ENCODE results near the gene LSAMP.

DNA sequence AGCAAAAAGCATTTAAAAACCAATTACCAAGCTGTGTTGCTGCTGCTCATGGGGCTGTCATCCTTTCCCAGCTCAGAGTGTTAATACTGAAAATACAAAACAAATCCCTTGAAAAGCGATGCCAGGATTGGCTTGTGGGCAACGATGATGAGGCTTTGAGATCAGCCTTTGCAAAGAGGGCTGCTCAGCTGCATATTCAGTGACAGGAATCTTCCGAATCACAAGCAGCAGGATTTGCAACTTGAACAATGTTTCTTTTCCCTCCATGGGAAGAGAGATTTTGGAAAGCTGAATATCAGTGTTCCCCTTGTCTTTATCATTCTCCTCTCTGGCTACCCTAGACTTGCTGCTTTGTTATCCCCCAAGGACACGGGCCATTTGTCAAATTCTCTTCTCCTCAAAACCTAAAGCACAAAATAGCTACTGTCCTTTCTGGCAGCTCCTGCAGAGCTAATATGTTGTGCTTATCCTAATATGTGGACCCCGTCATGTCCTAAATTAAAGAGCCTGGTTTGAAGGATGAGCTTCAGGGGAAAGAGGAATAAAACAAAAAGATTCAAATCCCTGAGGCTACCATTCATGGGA is 446.2 kb downstream of the LSAMP start:
- TF ChIP-seq CTCF (IDR thresholded peaks at IDR 0.05) (no peak), POLR2A (IDR thresholded peaks at IDR 0.05) (no peak), POLR2AphosphoS5 (IDR thresholded peaks at IDR 0.05) (no peak), EP300 (IDR thresholded peaks at IDR 0.05) (no peak)
